ENCODE results near the gene CARD6.
"Not testable (repeated sequence)": the region's sequence is repeated elsewhere in the genome, so short reads cannot be mapped to it uniquely, and the experiment has no call there.

CARD6 gene

GRCh38 chr5:40828021-40828631 lies 13.0 kb upstream of the CARD6 start:
- no peak for DNase-seq (ENCODE audit: low read depth)

- DNase-seq (ENCODE audit: low read depth): no peak
These were observed 12.2 kb upstream of the CARD6 start for GRCh38 chr5:40828690-40829661.

GRCh38 chr5:40829748-40830533 lies 11.2 kb upstream of the CARD6 start:
- DNase-seq (ENCODE audit: low read depth): no peak

DNA sequence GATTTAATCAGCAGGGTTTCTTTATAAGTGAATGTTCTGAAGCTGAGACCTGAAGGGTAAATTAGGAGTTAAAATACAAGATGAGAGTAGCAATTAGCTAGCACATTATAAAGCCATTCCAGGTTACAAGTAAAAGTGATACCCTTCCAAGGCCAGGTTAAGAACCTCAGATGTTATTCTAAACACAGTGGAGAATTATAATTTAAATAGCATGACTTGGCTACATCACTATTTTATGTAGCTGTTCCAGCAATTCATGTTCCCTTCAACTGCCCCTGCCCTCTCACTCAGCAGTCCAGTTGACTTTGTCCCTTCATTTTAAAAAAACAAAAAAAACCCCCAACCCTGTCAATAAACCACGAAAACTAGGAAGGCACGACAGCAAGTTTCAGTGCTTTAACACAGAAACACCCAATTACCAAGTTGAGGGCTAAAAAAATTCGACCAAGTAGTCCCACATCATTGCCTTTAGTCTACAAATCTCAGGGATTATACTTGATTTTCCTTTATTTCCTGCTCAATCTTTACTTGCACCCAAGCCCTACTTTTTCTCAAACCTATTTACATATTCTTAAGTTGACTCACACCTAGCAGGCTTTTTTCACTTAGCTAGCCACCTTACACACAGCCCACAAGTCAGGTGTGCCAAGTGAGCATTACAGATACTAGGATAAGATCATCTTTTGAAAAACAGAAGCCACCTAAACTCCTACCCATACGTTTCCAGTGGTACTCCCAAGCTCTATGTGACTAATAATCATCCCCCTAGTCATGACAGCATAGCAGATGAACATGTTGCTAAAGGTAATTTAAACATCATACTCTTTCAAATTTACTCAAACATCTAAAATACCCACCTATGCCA lies 9.6 kb upstream of the CARD6 start:
- no peak for DNase-seq (ENCODE audit: low read depth)

GRCh38 chr5:40832345-40832744 lies 8.8 kb upstream of the CARD6 start:
- no peak for DNase-seq (ENCODE audit: low read depth)

DNA sequence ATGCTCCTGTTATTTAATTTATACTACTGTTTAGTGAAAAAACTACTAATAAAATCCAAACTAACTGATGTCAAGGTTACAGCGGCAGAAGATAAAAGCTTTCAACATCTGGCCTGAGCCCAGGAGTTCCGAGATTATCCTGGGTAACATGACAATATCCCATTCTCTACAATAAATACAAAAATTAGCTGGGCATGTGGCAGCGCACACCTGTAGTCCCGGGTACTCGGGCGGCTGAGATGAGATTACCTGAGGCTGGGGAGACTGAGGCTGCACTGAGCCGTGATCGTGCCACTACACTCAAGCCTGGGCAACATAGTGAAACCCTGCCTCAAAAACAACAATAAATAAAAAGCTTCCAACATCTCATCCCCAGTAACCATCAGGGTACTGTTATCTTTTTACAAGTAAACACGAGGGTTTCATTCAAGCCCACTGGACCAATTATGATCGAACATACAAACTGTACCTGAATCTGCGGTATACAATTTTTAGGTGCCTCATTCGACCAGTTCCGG lies 7.4 kb upstream of the CARD6 start:
- DNase-seq (ENCODE audit: low read depth): no peak

- DNase-seq (ENCODE audit: low read depth): no peak
These were observed 6.7 kb upstream of the CARD6 start for GRCh38 chr5:40834391-40834848.

DNA sequence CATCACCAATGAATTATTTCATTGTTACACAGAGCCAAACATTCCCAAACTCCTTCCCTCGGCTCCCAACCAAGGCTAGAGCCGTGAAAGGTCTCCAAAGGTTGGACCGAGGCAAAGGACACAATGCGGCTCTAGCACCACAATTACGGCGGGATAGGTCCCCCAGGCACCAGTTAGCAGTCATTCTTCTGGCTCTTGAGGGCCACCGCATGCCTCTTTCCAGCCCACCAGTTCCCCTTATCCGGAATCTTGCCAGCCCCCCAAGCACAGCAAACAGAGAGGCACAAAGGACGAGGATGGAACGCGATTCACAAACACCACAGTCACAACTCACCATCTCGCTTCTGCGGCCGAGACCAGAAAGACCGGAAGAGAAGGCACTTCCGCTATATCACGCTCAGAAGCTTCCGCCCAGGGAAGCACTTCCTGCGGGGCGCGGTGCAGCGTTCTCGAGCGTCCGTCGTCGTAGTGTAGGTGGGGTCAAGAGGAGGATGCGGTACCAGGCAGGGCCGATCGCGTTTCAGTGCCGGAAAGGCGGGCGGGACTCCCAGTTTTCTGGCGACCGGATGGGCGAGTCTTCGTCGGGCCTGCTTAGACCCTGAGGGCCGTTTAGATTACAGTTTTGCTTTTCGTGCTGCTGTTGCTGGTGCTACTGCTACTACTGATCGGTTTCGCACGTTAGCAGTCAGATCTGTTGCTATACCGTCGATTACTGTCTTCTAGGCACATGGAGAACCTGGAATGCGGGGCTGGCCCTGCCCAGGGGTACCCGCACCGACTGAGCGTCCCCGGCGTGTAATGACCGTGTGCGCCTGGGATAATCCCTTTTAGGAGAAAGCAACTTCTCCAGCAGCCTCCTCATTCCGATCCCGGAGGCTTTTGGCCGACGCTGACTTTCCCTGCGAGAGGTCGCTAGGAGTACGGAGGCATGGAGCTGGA lies 6.0 kb upstream of the CARD6 start, which contains the start of gene RPL37:
Gene RPL37 (minus strand): TSS at position 374 of the 939 bp plus-strand sequence. CDS start 37 bp downstream, at position 337.
- DNase-seq (ENCODE audit: low read depth): peak; percentile 85

DNA sequence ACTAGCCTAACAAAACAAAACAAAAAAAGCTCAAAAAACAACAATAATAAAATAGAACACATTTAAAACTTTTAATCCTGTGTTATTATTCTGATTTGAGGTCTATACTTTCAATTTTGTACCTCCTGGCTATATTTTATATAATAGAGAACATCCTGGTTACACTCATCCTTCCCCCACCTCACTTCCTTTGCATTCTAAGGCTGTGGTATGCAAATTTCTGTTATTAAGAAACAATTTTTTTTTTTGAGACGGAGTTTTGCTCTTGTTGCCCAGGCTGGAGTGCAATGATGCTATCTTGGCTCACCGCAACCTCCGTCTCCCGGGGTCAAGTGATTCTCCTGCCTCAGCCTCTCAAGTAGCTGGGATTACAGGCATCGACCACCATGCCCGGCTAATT lies 3.1 kb upstream of the CARD6 start:
- DNase-seq (ENCODE audit: low read depth): no peak

- no peak for DNase-seq (ENCODE audit: low read depth)
These were observed 1.2 kb downstream of the CARD6 start for GRCh38 chr5:40842351-40842750.

- no peak for DNase-seq (ENCODE audit: low read depth)
These were observed 3.4 kb downstream of the CARD6 start for GRCh38 chr5:40844565-40844964.

- DNase-seq (ENCODE audit: low read depth): no peak
These were observed 5.2 kb downstream of the CARD6 start for GRCh38 chr5:40846371-40846770.

DNA sequence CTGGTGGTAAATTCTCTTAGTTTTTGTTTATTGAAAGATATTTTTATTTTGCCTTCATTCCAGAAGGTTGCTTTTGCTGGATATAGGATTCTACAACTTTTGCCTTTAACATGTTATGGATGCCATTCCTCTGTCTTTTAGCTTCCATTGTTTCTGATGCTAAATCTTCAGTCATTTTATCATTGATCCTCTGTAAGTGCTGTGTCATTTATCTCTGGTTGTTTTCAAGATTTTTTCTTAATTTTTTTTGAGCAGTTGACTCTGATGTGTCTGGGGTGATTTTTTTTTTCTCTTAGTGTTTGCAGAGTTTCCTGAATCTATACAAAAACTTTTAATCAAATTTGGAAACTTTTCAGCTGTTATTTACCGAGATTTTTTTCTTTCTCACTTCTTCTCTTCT lies 6.4 kb downstream of the CARD6 start:
- DNase-seq (ENCODE audit: low read depth): no peak

DNA sequence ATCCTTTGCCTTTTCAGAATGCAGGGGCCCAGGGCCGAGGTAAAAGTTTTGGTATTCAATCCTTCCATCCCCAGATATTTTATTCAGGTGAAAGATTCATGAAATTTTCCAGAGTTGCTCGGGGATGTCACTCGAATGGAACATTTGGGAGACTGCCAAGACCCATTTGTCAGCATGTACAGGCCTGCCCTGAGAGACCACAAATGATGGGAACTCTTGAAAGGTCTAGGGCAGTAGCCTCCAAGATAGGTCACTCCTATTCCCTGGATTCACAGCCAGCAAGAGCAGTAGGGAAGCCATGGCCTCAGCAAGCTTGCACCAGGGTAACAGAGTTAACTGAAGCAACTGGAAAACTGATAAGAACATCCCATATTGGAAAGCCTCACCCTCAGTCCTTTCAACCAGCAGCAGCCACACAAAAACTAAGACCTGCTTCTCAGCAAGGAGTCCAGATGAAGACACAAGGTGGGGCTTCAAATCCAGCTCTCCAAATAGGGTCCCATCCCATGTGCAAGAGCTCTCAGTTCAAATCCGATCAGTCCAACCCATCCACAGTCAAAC lies 12.5 kb downstream of the CARD6 start:
- no peak for DNase-seq (ENCODE audit: low read depth)

DNA sequence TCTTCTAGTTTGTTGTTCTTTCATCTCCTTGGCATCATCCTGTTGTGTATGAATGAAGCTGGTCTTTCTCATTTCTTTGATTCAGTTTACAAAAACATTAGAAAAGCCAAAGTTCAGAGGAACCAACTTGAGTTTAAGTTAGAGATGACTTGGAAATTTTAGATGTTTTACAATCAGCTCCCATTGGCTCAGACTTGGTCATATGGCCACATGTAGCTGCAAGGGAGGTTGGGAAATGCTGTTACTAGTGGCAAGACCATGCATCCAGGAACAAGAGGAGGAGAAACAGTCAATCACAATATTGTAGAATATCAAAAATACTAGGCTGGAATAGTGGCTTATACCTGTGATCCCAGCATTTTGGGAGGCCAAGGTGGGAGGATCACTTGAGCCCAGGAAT lies 19.5 kb downstream of the CARD6 start:
- no peak for DNase-seq (ENCODE audit: low read depth)

- DNase-seq (ENCODE audit: low read depth): not testable (repeated sequence)
These were observed 23.8 kb downstream of the CARD6 start for GRCh38 chr5:40865004-40865403.

DNA sequence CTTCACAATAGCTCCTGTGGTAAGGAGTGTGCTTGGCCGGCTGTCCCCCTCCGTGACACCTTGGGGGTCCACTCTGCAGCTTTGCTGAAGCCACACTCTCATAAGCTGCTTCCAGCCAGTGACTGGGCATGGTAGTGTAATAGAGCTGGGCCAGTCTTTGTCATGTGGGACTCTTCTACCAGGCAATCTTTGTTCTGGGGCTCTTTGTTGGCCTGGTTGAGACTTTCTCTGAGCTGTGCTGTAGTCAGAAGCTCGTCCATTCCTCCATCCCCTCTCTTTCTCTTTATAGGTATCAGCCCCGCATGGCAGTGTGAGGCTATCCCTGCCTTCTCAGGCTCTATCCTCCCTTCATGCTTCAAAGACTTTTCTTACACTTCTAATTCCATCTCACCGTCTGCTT lies 25.7 kb downstream of the CARD6 start:
- DNase-seq (ENCODE audit: low read depth): no peak

- no peak for DNase-seq (ENCODE audit: low read depth)
These were observed 28.2 kb downstream of the CARD6 start for GRCh38 chr5:40869384-40869783.

DNA sequence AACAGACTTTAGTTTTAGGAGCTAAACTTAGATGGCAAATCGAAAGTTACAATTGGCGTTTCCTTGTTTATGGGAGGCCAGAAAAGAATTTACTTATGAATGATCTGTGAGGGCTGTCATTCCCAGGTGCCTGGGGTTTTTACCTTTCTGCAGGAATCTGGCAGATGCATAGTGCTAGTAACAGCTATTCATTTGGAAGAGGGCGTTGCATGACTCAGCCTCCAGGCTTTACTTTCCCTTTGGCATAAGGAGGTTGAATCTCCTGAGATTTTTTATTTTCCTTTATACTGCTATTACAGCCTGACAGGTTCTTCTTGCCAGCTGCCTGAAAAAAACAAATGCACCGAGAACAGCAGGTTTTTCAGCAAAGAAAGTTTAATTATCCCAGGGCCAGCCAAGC lies 30.0 kb downstream of the CARD6 start:
- no peak for DNase-seq (ENCODE audit: low read depth)

GRCh38 chr5:40872253-40872652 lies 31.1 kb downstream of the CARD6 start:
- DNase-seq (ENCODE audit: low read depth): not testable (repeated sequence)
